HG03469 (cell line): ENCODE measurements around the gene DOCK4.
A peak's percentile ranks its signal among the peaks of the same experiment; 100 is the strongest.

Experiments used
- ATAC-seq: cut with Tn5 transposase; IDR thresholded peaks from one replicate; pipeline ENCODE4 v1.9.1; 2021; ENCODE audit warnings: mild to moderate bottlenecking, moderate library complexity, moderate number of reproducible peaks; ENCODE audit not compliant: unreplicated experiment

The DOCK4 gene

DNA sequence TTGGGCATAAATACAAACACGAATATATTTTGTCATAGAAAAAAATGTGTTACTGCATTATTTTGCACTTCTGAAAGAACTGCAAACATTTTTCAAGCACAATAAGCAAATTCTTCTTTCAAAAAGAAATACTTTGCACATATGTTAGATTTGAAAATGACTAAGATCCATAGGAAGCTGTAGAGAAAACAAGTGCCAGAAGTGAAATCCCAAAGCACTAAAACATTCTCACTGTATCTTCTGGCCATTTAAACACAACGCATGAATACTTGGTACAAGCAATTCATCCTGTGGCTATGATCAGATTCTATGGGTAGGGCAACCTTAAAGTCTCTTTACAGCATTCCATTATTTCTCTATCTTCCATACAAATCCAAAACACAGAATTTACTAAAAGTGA, 418.5 kb downstream of the DOCK4 start:
- no peak for ATAC-seq

DNA sequence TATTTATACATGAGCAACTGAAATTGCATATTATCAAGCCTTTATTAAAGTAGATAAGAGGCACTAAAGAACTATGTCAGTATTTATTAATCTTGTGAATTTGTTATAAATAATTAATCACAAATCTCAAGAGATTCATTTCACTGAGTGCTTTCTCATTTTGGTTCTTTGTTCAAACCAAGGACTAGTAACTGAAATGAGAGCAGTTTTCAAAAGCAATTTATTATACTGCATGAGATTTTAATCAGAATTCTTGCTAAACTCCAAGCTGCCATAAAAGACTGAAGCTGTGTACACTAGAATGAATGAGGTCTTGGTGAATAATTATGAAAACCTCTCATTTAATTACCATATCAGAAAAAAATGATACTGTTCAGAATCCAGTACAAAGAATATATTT, 419.1 kb downstream of the DOCK4 start:
- no peak for ATAC-seq

DNA sequence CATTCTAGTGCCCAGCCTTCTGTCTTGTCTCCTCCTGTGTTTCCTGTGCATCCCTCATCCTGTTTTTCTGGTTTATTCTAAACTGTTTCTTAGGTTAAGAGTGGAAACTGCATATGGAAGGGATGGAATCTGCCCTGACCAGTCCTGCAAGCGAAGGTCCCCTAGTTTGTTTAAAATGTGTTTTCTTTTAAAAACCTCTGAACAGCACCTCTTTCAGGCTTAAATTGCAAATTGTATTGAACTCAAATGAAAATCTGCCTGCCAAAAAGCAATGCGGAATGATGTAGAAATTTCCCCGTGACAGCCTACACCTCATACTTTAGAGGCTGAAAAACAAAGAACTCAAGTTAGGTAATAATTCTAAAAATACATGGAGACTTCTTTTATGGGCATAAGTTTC, 421.1 kb downstream of the DOCK4 start:
- no peak for ATAC-seq

- ATAC-seq: no peak
Observed at GRCh38 chr7:111784296-111784695, 421.9 kb downstream of the DOCK4 start.

GRCh38 chr7:111783854-111784253, 422.3 kb downstream of the DOCK4 start:
- no peak for ATAC-seq

- peak; percentile 60 for ATAC-seq
Observed at GRCh38 chr7:111780527-111780926, 425.7 kb downstream of the DOCK4 start.

GRCh38 chr7:111775206-111775605, 431.0 kb downstream of the DOCK4 start:
- ATAC-seq: no peak

DNA sequence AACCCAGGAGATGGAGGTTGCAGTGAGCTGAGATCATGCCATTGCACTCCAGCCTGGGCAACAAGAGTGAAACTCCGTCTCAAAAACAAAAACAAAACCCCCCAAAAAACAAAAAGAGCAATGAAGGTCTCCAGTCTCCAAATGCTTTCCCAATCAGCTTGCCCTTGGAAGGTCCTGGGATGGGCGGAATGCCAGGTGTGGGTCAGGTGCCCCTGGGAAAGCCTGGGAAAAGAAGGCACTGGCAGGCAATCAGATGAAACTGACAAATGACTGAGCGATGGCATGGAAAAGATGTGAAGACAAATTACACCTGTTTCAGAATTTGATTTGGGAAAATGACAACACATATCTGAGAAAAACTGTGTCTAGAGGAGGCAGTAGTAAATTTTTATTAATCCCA, 433.5 kb downstream of the DOCK4 start:
- ATAC-seq: no peak

- no peak for ATAC-seq
Observed at GRCh38 chr7:111771638-111772037, 434.6 kb downstream of the DOCK4 start.

- no peak for ATAC-seq
Observed at GRCh38 chr7:111770116-111770515, 436.1 kb downstream of the DOCK4 start.

DNA sequence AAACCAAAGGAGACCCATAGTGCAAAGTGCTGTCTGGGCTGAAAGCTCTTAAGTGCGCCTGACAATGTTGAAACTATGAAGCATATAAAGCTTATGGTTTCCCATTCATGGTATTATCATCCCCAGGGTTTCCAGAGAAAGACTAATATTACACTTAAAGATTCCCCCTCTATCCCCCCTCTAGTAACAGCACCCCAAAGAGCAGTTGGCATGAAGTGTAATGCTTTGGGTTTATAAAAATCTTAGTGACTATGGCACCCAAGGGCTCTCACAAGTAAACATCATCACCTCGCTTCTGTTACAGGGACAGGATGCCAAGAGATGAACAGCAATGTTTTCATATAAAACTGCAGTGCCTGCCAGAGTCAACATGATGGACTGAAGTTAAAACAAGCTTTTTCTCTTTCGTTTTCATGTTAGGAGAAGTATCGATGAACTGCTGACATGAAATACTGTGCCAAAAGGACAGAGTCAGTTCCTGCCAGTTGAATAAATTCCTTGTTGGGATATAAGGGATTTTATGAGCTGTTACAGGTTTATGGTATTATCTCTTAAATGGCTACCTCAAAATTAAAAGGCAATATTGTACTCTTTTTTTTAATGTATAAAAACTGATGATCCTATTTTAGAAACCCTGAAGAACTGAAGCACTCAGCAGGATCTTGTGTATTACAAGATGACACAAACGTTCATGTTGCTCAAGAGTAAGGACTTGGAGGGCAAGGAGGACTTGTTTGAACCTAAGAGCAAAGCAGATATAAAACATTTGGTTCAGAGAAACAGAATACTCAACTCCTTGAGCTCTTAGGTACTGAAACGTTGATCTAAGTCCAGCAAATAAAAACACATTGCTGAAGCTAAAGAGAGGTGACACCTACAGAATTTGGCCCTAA, 440.2 kb downstream of the DOCK4 start:
- ATAC-seq: no peak

- ATAC-seq: no peak
Observed at GRCh38 chr7:111763221-111763801, 442.9 kb downstream of the DOCK4 start.

GRCh38 chr7:111762799-111763198, 443.4 kb downstream of the DOCK4 start:
- no peak for ATAC-seq

DNA sequence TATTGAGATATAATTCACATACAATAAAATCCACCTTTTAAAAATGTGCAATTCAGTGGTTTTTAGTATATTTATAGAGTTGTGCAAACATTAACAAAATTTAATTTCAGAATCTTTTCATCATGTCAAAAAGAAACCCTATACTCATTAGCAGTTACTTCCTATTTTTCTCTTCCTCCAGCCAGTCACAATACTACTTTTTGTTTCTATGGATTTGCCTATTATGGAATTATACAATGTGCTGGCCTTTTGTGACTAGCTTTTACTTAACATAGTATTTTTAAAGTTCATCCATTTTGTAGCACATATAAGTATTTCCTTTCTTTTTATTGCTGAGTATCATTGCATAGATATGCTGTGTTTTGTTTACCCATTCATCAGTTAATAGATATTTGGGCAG, 444.0 kb downstream of the DOCK4 start:
- ATAC-seq: no peak

DNA sequence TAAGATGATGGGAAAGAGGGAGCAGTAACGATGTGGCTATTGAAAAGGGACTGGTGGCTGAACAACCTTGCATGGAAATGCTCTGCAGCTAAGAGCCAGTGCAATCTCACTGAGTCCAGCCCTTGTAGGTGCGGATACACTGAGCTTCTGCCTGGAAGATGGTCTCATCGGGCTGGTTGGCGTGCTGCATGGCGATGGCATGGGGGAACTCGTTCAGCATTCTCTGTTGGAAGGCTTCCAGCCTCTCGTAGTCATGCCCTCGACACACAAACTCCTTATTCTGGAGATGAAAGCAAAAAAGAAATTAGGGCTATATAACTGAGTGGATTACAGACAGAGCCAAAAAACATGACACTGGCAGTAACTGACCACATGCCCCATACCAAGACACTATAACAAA, 446.2 kb downstream of the DOCK4 start:
- ATAC-seq: no peak

- no peak for ATAC-seq
Observed at GRCh38 chr7:111758332-111758731, 447.9 kb downstream of the DOCK4 start.

- ATAC-seq: no peak
Observed at GRCh38 chr7:111756687-111757178, 449.5 kb downstream of the DOCK4 start.

DNA sequence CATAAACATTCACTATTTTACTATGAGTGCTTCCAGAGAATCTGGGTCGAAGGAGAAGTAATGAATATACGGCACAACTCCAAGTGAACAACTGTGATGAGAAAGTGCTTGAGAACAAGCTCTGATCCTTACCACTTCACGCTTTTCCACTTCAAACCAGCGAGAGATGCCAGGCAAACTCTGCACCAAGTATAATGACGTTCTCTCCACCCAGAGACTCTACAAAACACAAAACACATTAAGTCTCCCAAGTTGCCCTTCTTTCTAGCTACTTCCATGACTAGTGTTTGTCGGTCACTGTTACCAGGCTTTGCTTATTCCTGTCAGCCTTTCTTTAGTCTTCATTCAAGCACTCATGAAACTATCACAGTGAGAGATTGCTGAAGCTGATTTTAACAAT, 450.8 kb downstream of the DOCK4 start:
- no peak for ATAC-seq

- ATAC-seq: no peak
Observed at GRCh38 chr7:111753968-111754367, 452.2 kb downstream of the DOCK4 start.

- peak; percentile 80 for ATAC-seq
Observed at GRCh38 chr7:111752022-111752582, 454.1 kb downstream of the DOCK4 start.

DNA sequence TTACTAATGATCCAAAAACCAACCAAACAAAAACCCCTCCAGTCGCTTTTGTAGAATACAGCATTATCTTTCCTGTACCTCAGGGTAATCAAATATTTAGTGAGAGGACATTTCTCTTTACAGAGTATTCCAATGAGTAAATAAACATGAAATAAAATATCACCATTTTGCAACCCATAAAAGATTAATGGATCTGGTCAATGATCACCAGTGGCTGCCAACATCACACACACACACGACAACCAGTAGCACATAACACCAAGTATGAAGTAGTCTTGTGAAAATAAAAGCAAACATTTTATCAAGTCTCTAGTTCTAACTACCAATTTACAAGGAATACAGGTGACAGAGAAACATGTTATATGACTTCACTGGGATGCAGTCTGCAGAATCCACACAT, 455.3 kb downstream of the DOCK4 start:
- ATAC-seq: no peak

DNA sequence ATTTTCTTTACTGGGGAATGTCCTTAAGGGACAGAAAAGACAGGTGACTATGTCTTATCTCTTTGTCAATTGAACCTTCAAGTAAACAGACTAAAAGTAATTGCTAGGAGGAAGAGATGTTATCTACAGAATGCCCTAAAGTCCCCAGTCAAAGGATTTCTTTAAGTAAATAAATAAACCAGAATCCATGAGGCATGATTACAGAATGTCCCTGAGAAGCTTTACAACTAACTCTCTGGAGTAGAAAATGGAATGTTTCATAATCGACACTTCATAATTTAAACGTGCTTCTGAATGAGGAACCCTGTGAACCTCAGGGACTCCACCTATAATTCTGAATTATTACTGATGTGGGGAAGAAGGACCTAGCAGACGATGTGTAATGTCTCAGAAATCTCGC, 456.0 kb downstream of the DOCK4 start:
- ATAC-seq: no peak
